Activated CD4-positive, alpha-beta T cell treated with anti-CD3 and anti-CD28 coated beads, Interleukin-2, amount 50 U/mL, for 48 hours (primary cell): ENCODE results near the gene MAT2A.
"Not testable (repeated sequence)": the region's sequence is repeated elsewhere in the genome, so short reads cannot be mapped to it uniquely, and the experiment has no call there.

Source experiments
- DNase-seq, 2 experiments: peaks; one replicate each; pipeline ENCODE4 v3.0.0-alpha.2; 2020

The MAT2A gene

DNA sequence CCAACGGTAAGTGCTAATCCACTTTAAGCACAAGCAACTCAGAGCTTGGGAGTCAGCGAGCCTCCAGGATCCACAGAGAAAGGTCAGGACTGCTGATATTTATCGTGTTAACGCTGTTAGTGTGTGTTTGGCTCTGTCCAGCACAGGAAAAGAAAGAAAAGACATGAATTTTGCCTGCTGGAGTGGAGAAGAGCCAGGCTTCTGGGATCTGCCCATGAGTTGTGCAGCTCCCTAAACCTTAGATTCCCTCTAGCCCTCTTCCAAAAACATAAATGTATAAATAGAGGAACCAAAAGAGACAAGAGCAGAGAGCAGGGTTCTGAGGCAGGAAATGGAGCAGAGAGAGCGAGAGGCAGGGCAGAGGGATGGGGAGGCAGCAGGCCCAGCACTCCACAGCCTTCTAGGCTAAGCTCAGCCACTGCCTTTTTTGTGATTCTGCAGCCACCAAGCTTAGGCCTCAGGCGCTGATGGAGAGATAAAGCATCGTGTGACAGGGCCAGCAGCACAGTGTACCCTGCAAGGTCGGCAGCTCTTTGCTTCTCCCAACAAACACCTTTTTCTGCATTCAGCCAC is 14.5 kb upstream of the MAT2A start:
- DNase-seq = no peak

DNA sequence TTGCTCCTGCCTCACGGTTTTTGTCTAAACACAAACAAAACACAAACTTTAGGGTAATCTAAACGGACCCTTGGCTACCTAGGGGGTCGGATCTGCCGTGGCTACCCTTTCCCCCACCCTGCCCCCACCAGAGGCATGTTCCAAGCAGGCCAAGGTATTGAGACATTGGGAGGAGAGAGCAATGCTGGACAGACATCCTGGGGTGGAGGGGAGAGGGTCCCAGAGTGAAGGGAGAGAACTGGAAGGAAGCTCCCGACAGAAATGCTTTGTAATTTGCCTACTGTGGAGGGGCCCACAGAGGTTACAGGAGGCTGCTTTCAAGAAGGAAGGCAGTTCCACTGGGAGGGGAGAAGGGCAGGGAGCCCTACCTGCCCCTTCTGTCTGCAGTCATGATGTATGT is 13.9 kb upstream of the MAT2A start:
- no peak for DNase-seq

DNA sequence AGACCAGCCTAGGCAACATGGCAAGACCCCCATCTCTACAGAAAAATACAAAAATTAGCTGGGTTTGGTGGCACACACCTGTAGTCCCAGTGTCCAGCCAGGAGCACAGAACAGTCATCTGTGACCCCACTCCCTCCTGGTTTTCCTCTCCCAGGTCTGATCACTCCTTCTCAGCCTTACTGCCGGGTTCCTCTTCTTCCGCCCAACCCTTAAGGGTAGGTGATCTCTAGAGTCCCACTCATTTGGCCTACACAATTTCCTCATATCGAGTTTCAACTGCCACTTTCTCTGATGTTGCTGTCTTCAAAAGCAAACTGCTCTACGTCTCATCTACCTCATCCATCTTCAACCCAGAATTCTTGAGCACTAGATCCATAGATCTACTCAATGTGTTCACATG is 13.4 kb upstream of the MAT2A start:
- DNase-seq = no peak

DNA sequence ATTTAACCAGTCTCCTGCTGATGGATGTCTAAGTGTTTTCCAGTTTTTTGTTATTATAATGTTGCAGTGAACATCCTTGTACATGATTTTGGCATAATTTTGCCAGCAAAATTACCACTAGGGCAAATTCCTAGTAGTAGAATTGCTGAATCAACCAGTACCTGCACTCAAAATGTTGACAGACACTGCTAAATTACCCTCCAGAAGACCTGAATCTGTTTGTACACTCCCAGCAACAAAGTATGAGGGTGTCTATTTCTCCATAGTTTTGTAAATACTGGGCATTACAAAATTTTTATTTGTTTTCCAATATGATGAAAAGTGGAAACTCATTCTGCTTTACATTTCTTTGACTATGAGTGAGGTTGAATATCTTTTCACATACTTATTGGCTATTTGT is 11.2 kb upstream of the MAT2A start:
- no peak for DNase-seq

DNA sequence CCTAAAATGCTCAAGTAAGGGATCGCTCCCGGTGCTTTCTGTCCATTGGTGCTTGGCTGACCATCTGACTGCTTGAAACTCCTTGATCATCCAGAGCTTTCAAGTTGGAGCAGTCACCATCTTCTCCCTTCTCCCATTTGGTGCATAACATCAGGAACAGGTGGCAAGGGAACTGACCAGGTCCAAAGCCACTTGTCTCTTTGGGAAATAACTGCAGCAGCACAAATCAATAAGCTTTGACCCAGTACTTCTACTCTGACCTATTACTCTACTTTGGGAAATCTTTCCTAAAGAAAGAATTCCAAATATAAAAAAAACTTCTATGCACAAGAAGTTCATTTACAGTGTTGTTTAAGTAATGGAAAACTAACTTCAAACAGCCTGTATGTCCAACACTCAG is 10.6 kb upstream of the MAT2A start:
- no peak for DNase-seq

DNA sequence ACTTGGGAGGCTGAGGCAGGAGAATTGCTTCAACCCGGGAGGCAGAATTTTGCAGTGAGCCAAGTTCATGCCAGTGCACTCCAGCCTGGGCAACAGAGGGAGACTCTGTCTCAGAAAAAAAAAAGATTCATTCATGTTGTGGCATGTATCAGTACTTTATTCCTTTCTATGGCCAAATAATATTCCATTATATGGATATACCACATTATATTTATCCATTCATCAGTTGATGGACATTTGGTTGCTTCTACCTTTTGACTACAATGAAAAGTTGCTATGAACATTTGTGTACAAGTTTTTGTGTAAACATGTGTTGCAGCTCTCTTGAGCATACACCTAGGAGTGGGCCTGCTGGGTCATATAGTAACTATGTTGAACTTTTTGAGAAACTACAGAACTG is 9.2 kb upstream of the MAT2A start:
- DNase-seq = no peak

DNA sequence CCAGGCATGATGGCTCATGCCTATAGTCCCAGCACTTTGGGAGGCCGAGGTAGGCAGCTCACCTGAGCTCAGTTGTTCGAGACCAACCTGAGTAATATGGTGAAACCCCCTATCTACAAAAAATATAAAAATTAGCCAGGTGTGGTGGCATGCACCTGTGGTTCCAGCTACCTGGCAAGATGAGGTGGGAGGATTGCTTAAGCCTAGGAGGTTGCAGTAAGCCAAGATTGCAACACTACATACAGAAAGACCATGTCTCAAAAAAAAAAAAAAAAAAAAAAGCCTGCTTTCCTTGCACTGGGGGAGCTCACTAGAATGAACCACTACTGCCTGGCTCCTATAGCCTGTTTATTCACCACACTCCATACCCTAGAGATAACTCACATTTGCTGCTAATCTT is 7.4 kb upstream of the MAT2A start:
- no peak for DNase-seq

DNA sequence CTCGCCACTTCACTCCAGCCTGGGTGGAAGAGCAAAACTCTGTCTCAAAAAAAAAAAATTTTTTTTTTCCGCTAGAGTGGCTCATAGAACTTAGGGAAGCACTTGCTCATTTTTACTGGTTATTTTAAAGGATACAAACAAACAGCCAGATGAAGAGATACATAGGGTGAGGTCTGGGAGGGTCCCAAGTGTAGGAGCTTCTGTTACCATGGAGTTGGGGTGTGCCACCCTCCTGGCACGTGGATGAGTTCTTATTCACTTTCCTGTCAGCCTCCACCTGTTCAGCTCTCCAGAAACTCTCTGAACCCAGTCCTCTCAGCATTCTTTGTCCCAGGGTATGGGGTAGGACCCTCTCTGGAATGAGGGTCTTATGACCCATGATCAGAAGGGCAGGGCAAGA is 4.9 kb upstream of the MAT2A start:
- no peak for DNase-seq

DNA sequence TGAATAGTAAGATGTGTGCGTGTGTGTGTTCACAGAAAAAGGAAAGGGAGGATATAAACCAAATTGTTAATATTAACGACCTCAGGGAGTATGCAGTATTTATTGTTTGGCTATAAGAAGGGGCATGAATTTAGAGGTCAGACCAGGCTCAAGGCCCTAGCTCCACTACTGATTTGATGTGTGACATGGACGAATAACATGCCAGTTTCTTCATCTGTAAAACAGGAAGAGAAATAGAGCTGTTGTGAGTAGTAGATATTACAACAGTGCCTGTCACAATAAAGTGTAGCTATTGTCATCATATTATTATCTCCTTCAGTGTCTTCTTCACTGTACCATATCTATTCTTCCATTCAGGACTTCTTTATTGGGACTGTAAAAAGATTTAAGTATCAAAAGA is 4.1 kb upstream of the MAT2A start:
- no peak for DNase-seq

DNA sequence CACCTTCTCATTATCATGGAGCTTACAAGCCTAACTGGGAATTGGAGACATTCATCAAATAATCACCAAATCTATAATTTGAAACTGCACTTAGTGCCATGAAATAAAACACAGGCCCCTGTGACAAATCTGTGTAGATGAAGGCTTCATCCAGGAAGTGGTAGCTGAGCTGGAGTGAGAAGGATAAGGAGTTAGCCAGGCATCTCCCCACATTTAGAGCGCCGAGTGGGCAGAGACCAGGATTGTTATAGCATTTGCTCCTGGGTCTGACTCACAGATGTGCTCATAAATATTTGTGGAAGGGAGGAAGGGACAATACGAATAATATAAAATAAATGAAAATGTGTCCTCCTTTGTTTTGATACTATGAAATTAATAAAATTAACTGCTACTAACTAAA is 2.5 kb upstream of the MAT2A start:
- no peak for DNase-seq

DNA sequence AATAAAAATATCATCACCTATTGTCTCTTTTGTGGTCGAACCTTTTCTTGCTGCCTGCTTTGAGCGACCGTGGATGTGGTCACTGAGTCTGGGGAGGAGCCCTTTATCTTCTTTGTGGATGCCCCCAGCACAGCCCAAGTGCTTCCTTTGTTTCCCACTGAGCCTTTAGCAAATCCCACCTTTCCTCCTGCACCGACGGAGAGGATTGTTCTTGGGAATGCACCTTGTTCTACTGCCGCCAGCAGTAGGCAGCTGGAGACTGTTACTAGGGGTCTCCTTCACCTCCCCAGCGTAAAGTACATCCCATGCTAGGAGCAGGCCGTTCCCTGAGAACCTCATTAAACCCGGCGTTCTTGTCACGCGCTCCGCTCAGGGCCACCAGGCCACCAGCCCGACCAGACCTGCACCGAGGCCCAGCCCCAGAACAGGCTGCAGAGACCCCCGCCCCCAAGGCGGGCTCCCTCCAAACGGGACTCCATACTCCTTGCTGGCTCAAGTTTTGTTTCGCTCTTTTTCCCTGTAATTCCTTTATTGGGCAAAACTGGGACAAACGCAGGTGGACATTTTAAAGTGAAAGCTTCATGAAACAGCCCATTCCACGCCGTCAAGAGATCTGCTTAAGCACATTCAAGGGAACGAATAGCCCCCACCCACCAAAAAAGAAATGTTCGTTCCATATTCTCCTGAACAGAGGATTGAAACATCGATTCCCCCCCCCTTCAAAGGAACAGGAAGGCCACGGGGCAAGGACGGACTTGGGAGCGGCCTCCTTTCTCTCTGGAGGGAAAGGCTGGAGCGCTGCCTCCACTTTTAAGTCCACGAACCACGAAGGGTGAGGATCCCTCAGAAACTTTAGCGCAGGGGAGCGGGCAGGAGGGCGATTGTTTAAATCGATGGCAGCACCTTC is 1.1 kb upstream of the MAT2A start:
- peak; percentile 54 to 60 for DNase-seq

DNA sequence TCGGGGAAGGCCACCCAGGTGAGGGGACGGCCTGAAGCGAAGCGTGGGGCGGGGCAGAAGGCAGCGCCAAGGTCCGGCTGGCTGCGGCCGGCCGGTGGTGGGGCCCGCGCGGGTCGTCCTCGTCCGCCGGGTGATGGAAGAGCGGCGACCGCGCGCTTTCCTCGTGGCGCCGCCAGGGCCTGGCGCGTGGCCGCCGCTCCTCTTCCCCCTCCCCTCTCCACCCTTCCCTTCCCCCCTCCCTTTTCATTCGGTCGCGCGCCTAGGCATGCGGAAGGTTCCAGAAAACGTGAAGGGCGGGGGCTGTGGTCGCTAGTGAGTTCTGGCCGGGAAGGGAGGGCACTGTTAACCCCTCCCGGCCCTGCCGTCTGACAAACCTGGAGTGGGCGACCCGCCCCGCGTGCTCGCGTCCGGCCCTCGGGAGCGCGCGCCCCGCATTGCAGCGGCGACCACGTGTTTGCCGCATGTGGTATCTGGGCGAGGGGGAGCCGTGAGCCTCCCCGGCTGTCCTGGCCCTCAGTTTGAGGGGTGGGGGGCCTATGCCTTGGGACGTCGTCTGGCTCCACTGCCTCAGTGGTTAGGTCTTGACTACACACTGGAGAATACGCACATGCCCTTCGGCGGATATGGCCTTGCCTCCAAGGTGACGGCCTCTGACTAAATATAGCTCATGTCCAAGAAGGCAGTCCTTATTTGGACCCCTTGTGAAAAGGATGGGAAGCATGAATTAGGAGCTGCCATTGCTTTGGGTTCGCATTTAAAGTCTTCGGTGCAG is 579 bp downstream of the MAT2A start:
- peak; percentile 73 to 79 for DNase-seq

DNA sequence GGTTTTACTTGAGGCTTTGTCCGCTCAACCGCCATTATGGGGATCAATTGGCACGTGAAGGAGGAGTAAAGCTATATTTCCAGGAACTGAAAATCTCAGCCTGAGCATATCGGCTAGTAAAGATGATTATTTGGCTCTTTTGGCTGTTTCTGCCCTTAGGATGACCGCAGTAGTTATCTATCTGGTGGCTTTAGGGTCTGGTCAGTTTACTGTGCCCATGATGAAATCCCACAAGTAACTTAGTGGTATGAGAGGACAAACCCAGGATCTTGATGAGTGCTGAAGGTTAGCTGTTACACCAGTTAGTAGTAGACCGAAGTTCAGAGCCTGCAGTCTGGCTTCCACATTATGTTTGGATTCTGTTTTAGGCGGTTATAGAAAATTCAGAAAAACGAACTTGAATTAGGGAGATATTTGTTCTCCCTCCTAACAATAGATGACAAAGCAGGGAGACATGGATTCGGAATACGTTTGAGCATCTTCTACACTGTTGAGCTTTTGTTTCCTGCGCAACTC is 1.2 kb downstream of the MAT2A start:
- no peak for DNase-seq

DNA sequence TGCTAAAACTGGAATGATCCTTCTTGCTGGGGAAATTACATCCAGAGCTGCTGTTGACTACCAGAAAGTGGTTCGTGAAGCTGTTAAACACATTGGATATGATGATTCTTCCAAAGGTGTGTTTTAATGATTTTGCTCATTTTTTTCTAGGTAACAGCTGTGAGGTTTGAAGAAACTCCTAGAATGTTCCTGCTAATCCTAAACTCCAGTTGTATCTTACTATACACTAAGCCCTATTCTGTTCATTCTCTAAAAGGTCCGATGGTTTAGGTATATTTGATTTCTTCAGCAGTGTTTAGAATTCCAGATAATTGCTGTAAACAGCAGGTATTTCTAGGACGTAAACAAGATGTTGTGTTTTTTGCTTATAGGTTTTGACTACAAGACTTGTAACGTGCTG is 2.3 kb downstream of the MAT2A start:
- no peak for DNase-seq

DNA sequence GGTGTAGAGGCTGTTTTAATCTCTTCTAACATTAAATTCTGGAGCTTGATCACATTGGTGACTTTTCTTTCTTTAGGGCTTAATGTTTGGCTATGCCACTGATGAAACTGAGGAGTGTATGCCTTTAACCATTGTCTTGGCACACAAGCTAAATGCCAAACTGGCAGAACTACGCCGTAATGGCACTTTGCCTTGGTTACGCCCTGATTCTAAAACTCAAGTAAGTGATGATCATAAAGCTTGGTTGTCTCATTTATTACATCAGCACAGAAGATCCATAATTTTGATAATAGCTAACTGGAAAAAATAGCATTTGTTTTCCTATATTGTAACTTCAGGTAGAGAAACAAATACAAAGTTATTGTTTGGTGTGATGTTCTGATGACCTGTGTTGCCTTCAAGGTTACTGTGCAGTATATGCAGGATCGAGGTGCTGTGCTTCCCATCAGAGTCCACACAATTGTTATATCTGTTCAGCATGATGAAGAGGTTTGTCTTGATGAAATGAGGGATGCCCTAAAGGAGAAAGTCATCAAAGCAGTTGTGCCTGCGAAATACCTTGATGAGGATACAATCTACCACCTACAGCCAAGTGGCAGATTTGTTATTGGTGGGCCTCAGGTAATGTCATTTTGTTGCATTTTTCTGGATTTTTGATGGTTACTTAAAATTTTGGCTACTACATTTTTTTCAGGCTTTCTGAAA is 2.9 kb downstream of the MAT2A start:
- no peak for DNase-seq

DNA sequence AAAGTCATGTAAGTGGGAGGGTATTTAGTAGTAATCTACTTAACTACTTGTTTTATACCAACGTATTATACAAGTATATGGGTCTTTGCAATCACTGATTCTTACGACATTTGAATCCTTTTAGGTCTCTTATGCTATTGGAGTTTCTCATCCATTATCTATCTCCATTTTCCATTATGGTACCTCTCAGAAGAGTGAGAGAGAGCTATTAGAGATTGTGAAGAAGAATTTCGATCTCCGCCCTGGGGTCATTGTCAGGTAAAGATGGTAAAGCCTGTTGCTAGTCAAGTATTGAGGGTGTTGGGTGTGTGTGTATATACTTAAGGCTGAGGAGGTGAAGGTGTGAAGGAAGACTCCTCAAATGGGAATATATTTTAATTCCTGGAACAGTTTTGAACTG is 3.8 kb downstream of the MAT2A start:
- no peak for DNase-seq

DNA sequence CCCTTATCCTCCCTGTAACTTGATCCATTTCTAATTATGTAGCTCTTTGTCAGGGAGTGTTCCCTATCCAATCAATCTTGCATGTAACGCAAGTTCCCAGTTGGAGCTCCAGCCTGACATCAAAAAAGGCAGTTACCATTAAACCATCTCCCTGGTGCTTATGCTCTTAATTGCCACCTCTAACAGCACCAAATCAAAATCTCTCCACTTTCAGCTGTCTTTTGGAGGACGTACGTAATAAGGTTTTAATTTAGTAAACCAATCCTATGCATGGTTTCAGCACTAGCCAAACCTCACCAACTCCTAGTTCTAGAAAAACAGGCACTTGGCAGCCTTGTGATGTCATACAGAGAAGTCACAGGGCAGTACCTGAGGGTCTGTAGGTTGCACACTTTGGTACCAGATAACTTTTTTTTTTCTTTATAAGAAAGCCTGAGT is 5.3 kb downstream of the MAT2A start:
- not testable (repeated sequence) for DNase-seq

DNA sequence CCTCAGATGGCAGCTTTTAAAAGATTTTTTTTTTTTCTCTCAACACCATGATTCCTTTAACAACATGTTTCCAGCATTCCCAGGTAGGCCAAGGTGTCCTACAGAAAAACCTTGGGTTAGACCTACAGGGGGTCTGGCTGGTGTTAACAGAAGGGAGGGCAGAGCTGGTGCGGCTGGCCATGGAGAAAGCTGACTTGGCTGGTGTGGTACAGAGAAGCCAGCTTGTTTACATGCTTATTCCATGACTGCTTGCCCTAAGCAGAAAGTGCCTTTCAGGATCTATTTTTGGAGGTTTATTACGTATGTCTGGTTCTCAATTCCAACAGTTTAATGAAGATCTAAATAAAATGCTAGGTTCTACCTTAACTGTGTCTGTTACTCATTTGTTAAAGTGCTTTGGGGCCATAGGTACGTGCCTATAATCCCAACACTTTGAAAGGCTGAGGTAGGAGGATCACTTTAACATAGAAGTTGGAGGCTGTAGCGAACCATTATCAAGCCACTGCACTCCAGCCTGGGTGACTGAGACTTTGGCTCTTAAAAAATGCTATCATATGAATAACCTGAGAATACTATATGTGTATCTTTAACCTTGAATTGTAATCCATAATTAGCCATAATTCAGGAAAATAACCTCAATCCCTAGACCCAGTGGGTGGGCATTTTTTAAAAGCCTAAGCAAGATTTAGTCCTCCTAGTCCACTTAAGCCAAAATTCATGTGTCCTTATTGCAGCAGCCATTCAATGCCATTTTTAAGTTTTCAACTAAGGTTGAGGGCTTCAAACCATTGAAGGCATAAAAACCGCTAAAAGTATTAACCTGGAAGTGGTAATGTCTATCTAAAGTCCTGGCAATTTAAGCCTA is 6.2 kb downstream of the MAT2A start:
- not testable (repeated sequence) for DNase-seq

DNA sequence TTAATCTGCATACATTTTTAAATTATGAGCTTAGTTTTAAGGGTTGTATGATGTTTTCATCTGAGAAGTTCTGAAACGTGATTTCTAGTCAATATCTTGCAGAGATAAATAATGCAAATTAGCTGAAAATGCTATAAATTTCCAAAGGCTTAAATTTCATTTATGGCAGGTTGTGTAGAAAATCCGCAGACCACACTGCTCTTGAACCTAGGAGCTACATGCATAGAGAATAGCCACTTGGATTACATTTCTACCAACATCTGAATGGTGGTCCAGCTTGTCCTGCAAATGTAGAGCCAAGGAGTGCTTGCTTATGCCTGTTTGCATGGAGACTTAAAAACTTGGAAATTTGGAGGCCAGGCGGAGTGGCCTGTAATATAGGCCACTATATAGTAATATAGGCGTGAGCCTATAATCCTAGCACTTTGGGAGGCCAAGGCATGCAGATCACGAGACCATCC is 6.8 kb downstream of the MAT2A start:
- no peak for DNase-seq

DNA sequence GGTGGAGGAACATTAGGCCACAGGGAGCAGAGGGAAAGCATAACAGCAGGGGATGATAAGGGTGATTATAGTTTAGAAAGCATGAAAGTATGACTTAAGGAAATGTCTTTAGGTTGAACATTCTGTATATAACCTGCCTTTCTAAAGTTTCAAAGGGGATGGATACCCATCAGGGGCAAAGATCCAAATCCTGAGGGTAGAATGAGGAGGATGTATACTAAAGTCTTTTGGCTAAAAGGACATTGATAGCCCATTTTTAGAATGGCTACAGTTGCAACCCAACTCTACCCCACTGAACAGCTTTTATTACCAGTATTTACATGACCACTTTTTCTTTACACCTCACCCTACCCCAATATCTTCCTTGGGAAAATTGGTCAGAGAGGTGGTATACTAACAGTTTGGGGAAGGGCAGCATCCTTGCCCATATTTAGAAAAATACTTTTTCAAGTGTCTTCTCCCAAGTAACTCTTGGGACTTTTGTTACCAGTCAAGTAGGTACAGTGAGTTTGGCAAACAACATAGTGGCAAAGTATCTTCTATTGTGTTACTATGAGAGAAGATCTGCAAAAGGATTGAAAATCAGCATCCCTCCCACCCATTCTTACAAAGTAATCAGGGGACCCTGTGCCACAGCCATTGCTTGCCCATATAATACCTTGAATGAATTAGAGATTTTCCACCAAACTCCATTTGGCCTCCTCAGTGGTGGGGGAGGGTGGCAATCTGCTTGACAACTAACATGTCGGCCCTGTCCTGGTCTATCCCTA is 8.3 kb downstream of the MAT2A start:
- DNase-seq = peak in 1 of 2 experiments; percentile 11
